HEK293T (cell line): ENCODE results near the gene SP6.

Experiments
- CTCF ChIA-PET: fragments of 350-600 bp; formaldehyde crosslinking; extraction: SDS; loops from one replicate; lab custom pipeline; 2021; ENCODE audit warnings: antibody characterized with exemption, inconsistent platforms; lab: Yijun Ruan, JAX
- POLR2A ChIA-PET: fragments of 350-600 bp; formaldehyde crosslinking; extraction: SDS; loops from one replicate; lab custom pipeline; 2020; ENCODE audit warnings: antibody characterized with exemption, inconsistent platforms; lab: Yijun Ruan, JAX
- DNase-seq: peaks from one replicate; pipeline ENCODE4 v3.0.0; 2012; ENCODE audit warnings: mixed read lengths; ENCODE audit errors: extremely low spot score
- ARNT ChIP-seq: fragments of 450-650 bp; IDR thresholded peaks from 2 replicates; pipeline ENCODE4 v1.6.1; 2017; ENCODE audit warnings: mild to moderate bottlenecking
- BHLHE40 ChIP-seq: fragments of 450-650 bp; IDR thresholded peaks from 2 replicates; pipeline ENCODE4 v1.6.1; 2016; ENCODE audit warnings: mild to moderate bottlenecking, moderate library complexity, borderline replicate concordance
- CTBP1 ChIP-seq: fragments of 450-650 bp; IDR thresholded peaks from 2 replicates; pipeline ENCODE4 v1.6.1; 2016; ENCODE audit warnings: borderline replicate concordance
- ELF4 ChIP-seq: fragments of 450-650 bp; IDR thresholded peaks from 2 replicates; pipeline ENCODE4 v1.6.1; 2017; ENCODE audit warnings: antibody characterized with exemption
- FOXA1 ChIP-seq: fragments of 450-650 bp; IDR thresholded peaks from 2 replicates; pipeline ENCODE4 v1.6.1; 2016; ENCODE audit warnings: mild to moderate bottlenecking
- FOXK2 ChIP-seq: fragments of 450-650 bp; IDR thresholded peaks from 2 replicates; pipeline ENCODE4 v1.6.1; 2016; ENCODE audit warnings: mild to moderate bottlenecking
- FOXM1 ChIP-seq: fragments of 450-650 bp; IDR thresholded peaks from 2 replicates; pipeline ENCODE4 v1.6.1; 2017; ENCODE audit warnings: mild to moderate bottlenecking, borderline replicate concordance
- HDGF ChIP-seq: fragments of 450-650 bp; IDR thresholded peaks from 2 replicates; pipeline ENCODE4 v1.6.1; 2017; ENCODE audit warnings: antibody characterized with exemption, borderline replicate concordance
- L3MBTL2 ChIP-seq: fragments of 450-650 bp; conservative IDR thresholded peaks from 2 replicates; pipeline ENCODE4 v1.6.1; 2016; ENCODE audit warnings: mild to moderate bottlenecking
- LEF1 ChIP-seq: fragments of 450-650 bp; IDR thresholded peaks from 2 replicates; pipeline ENCODE4 v1.6.1; 2017; ENCODE audit warnings: mild to moderate bottlenecking, borderline replicate concordance
- NFRKB ChIP-seq: fragments of 450-650 bp; IDR thresholded peaks from 2 replicates; pipeline ENCODE4 v1.6.1; 2016; ENCODE audit warnings: mild to moderate bottlenecking, moderate library complexity
- PKNOX1 ChIP-seq: fragments of 450-650 bp; IDR thresholded peaks from 2 replicates; pipeline ENCODE4 v1.6.1; 2016
- SP1 ChIP-seq: fragments of 450-650 bp; IDR thresholded peaks from 2 replicates; pipeline ENCODE4 v1.6.1; 2017
- SUZ12 ChIP-seq: fragments of 450-650 bp; IDR thresholded peaks from 2 replicates; pipeline ENCODE4 v1.6.1; 2016; ENCODE audit warnings: mild to moderate bottlenecking
- TARDBP ChIP-seq: fragments of 450-650 bp; IDR thresholded peaks from 2 replicates; pipeline ENCODE4 v1.6.1; 2016
- ZNF384 ChIP-seq: fragments of 450-650 bp; IDR thresholded peaks from 2 replicates; pipeline ENCODE4 v1.6.1; 2016

Gene SP6

GRCh38 chr17:47856830-47857229 lies 5.9 kb upstream of the SP6 start:
- TF ChIP-seq L3MBTL2 (no peak), CTBP1 (no peak), NFRKB (no peak), HDGF (no peak), PKNOX1 (no peak), LEF1 (no peak)
- POLR2A ChIA-PET = interaction anchor here (1.3 kb wide), 1 partner anchor 10 kb away, joined by 3 read pairs; no protein-coding TSS in a partner anchor
- CTCF ChIA-PET = interaction anchor here (1.2 to 1.5 kb wide), 2 partner anchors 12 to 15 kb away, joined by 3 to 4 read pairs; no protein-coding TSS in a partner anchor
- DNase-seq = no peak

- TF ChIP-seq SUZ12 = no peak
- CTCF ChIA-PET = interaction anchor here (0.7 to 1.1 kb wide), 5 partner anchors 12 to 1712 kb away, joined by 3 to 8 read pairs (median 4); partner anchors contain the start of gene SCRN2
- DNase-seq = no peak
- POLR2A ChIA-PET = interaction anchor here (1.3 kb wide), 1 partner anchor 29 kb away, joined by 3 read pairs; no protein-coding TSS in a partner anchor
Measured at GRCh38 chr17:47855737-47856136, 4.8 kb upstream of the SP6 start.

- no peak for TF ChIP-seq FOXK2
- no peak for TF ChIP-seq FOXM1
- no peak for TF ChIP-seq NFRKB
- TF ChIP-seq CTBP1 = no peak
- TF ChIP-seq SP1 = no peak
- TF ChIP-seq TARDBP = no peak
- no peak for TF ChIP-seq ELF4
- TF ChIP-seq HDGF = no peak
- no peak for TF ChIP-seq ZNF384
- no peak for TF ChIP-seq LEF1
- no peak for TF ChIP-seq ARNT
- TF ChIP-seq BHLHE40 = no peak
- TF ChIP-seq FOXA1 = no peak
- no peak for TF ChIP-seq PKNOX1
- no peak for DNase-seq
- CTCF ChIA-PET = interaction anchor here (1.4 kb wide), 1 partner anchor 13 kb away, joined by 3 read pairs; the partner anchor contains the start of gene SCRN2
- POLR2A ChIA-PET = interaction anchor here (5.0 kb wide), 1 partner anchor 12 kb away, joined by 20 read pairs; the partner anchor contains the start of gene SCRN2
Measured at GRCh38 chr17:47853616-47854015, 2.7 kb upstream of the SP6 start.

GRCh38 chr17:47852113-47852949 lies 1.4 kb upstream of the SP6 start:
- no peak for TF ChIP-seq BHLHE40
- no peak for TF ChIP-seq ARNT
- TF ChIP-seq FOXA1 = no peak
- TF ChIP-seq ELF4 = no peak
- no peak for TF ChIP-seq ZNF384
- TF ChIP-seq FOXK2 = no peak
- TF ChIP-seq CTBP1 = no peak
- no peak for TF ChIP-seq HDGF
- no peak for TF ChIP-seq L3MBTL2
- no peak for TF ChIP-seq FOXM1
- TF ChIP-seq LEF1 = no peak
- no peak for TF ChIP-seq SP1
- TF ChIP-seq SUZ12 = no peak
- TF ChIP-seq NFRKB = no peak
- no peak for TF ChIP-seq TARDBP
- ChIA-PET CTCF (interaction anchor here (1.1 kb wide), 1 partner anchor 11 kb away, joined by 3 read pairs; no protein-coding TSS in a partner anchor), POLR2A (interaction anchor here (1.4 to 5.0 kb wide), 3 partner anchors 10 to 43 kb away, joined by 4 to 20 read pairs (median 7); partner anchors contain the start of genes SCRN2 and SP2)
- no peak for DNase-seq

- ChIA-PET CTCF (interaction anchor here (1.1 kb wide), 1 partner anchor 11 kb away, joined by 3 read pairs; no protein-coding TSS in a partner anchor), POLR2A (interaction anchor here (0.7 to 5.0 kb wide), 6 partner anchors 11 to 44 kb away, joined by 3 to 20 read pairs (median 5); partner anchors contain the start of genes SCRN2 and SP2)
- no peak for DNase-seq
- TF ChIP-seq SUZ12 = no peak
- TF ChIP-seq BHLHE40 = no peak
- no peak for TF ChIP-seq FOXM1
- no peak for TF ChIP-seq ELF4
- no peak for TF ChIP-seq NFRKB
Measured at GRCh38 chr17:47851764-47852112, 775 bp upstream of the SP6 start.

GRCh38 chr17:47850373-47850691 lies 631 bp downstream of the SP6 start:
- CTCF ChIA-PET = interaction anchor here (11.6 kb wide), 1 partner anchor 37 kb away, joined by 355 read pairs; the partner anchor contains the start of gene SP2
- DNase-seq = no peak
- POLR2A ChIA-PET = interaction anchor here (0.9 to 5.0 kb wide), 9 partner anchors 8 to 91 kb away, joined by 3 to 20 read pairs (median 6); partner anchors contain the start of genes LRRC46, MRPL10, PNPO and SCRN2
- no peak for TF ChIP-seq CTBP1

- DNase-seq = no peak
- CTCF ChIA-PET = interaction anchor here (1.0 to 11.6 kb wide), 5 partner anchors 11 to 39 kb away, joined by 3 to 355 read pairs (median 5); partner anchors contain the start of genes LRRC46, MRPL10 and SP2
Measured at GRCh38 chr17:47848198-47848513, 2.8 kb downstream of the SP6 start.

More at GRCh38 chr17:47848198-47848513, 2.8 kb downstream of the SP6 start:
- TF ChIP-seq FOXM1 = no peak
- no peak for TF ChIP-seq ELF4
- TF ChIP-seq FOXA1 = no peak
- TF ChIP-seq NFRKB = no peak
- TF ChIP-seq LEF1 = no peak
- POLR2A ChIA-PET = interaction anchor here (0.7 to 3.1 kb wide), 3 partner anchors 17 to 93 kb away, joined by 3 to 19 read pairs (median 3); partner anchors contain the start of genes LRRC46, MRPL10, PNPO and SP2
